Osteoblast (primary cell): ENCODE measurements around the gene ATAD3C. TPM values are rescaled to one million over a fixed set of nuclear protein-coding genes. Genes with fewer than 3 reads are reported as not detected.

Experiments used
- DNase-seq: peaks from one replicate; pipeline ENCODE4 v3.0.0; 2011; ENCODE audit warnings: low spot score, mixed read lengths; ENCODE audit not compliant: insufficient read length; ENCODE audit errors: missing footprints
- H2AFZ ChIP-seq: 2 replicates; pipeline ENCODE4 v1.6.0; 2011; ENCODE audit warnings: mild to moderate bottlenecking, low read length
- H3K27ac ChIP-seq: 2 replicates; pipeline ENCODE4 v1.5.1; 2011; ENCODE audit warnings: mild to moderate bottlenecking, low read depth, low read length, moderate library complexity
- H3K27me3 ChIP-seq: 2 replicates; pipeline ENCODE4 v1.6.0; 2012; ENCODE audit warnings: mild to moderate bottlenecking, control low read depth, inconsistent platforms, low read length, moderate library complexity; ENCODE audit not compliant: insufficient read depth
- H3K36me3 ChIP-seq: 2 replicates; pipeline ENCODE4 v1.5.1; 2011; ENCODE audit warnings: mild to moderate bottlenecking, low read length, control low read depth, moderate library complexity; ENCODE audit not compliant: insufficient read depth
- H3K4me1 ChIP-seq: 2 replicates; pipeline ENCODE4 v1.5.1; 2011; ENCODE audit warnings: mild to moderate bottlenecking, low read length, control low read depth, moderate library complexity; ENCODE audit not compliant: insufficient read depth
- H3K4me2 ChIP-seq: 2 replicates; pipeline ENCODE4 v1.6.0; 2011; ENCODE audit warnings: mild to moderate bottlenecking, low read length; ENCODE audit not compliant: insufficient read depth
- H3K4me3 ChIP-seq: fragments of 200-600 bp; sonication (generic); 3 replicates; pipeline ENCODE4 v1.5.1; 2012; ENCODE audit warnings: mild to moderate bottlenecking, low read length, inconsistent platforms; ENCODE audit not compliant: insufficient read depth
- H3K79me2 ChIP-seq: 2 replicates; pipeline ENCODE4 v1.6.0; 2012; ENCODE audit warnings: mild to moderate bottlenecking, low read length, control low read depth, inconsistent platforms; ENCODE audit not compliant: insufficient read depth
- H3K9me3 ChIP-seq: 2 replicates; pipeline ENCODE4 v1.5.1; 2011; ENCODE audit warnings: low read depth, low read length, control low read depth
- H4K20me1 ChIP-seq: 2 replicates; pipeline ENCODE4 v1.6.0; 2012; ENCODE audit warnings: mild to moderate bottlenecking, low read length, control low read depth; ENCODE audit not compliant: insufficient read depth
- total RNA-seq: library from RNA; depleted of rRNA; stranded (reverse); fragments of >200 nt; gene quantifications from 2 replicates; pipeline ENCODE4 v1.2.3, GENCODE V29; 2012
- TF ChIP-seq, protein P1 (sequence below): IDR thresholded peaks from 2 replicates; pipeline ENCODE4 v1.5.1; 2011; ENCODE audit warnings: mild to moderate bottlenecking, low read depth, low read length, moderate library complexity; ENCODE audit errors: extremely low read depth

Gene ATAD3C
- total RNA-seq, 1 donor: under 0.01 TPM

DNA sequence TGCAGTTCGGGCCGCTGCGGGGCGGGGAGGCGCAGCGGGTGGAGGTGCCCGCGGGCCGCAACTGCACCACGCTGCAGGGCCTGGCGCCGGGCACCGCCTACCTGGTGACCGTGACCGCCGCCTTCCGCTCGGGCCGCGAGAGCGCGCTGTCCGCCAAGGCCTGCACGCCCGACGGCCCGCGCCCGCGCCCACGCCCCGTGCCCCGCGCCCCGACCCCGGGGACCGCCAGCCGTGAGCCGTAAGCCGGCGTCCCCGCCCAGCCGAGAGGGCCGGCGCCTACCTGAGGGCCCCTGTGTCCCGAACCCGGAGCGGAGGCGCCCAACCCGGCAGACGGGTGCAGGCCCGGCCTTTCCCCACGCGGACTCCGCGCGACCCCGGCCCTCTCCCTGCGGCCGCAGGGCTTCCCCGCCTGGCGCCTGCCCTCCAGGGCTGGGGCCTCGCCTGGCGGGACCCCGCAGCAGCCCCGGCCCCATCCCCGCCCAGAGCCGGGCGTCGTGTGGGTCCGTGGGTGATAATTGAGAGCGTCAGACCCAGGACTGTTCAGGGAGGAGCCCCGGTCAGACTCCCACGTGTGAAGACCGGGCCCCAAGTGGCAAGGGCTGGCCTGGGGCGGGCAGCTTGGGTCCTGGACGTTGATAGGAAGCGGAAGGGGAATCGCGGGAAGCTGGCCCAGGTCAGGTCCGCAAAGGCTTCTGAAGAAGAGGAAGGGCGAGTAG, 9.8 kb upstream of the ATAD3C start:
- Histone ChIP-seq H3K4me3 (no peak overlapping the region), H3K4me2 (no peak overlapping the region), H2AFZ (no peak overlapping the region), H3K4me1 (peaks cover 5% of the 10 kb centered on the region), H3K27me3 (peaks cover 11% of the 10 kb centered on the region), H3K79me2 (no peaks in the 10 kb centered on the region), H3K36me3 (no peaks in the 10 kb centered on the region), H4K20me1 (no peaks in the 10 kb centered on the region), H3K9me3 (no peaks in the 10 kb centered on the region), H3K27ac (no peak overlapping the region)
- TF ChIP-seq, protein P1, sequence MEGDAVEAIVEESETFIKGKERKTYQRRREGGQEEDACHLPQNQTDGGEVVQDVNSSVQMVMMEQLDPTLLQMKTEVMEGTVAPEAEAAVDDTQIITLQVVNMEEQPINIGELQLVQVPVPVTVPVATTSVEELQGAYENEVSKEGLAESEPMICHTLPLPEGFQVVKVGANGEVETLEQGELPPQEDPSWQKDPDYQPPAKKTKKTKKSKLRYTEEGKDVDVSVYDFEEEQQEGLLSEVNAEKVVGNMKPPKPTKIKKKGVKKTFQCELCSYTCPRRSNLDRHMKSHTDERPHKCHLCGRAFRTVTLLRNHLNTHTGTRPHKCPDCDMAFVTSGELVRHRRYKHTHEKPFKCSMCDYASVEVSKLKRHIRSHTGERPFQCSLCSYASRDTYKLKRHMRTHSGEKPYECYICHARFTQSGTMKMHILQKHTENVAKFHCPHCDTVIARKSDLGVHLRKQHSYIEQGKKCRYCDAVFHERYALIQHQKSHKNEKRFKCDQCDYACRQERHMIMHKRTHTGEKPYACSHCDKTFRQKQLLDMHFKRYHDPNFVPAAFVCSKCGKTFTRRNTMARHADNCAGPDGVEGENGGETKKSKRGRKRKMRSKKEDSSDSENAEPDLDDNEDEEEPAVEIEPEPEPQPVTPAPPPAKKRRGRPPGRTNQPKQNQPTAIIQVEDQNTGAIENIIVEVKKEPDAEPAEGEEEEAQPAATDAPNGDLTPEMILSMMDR: no peak
- peak; percentile 87 for DNase-seq

DNA sequence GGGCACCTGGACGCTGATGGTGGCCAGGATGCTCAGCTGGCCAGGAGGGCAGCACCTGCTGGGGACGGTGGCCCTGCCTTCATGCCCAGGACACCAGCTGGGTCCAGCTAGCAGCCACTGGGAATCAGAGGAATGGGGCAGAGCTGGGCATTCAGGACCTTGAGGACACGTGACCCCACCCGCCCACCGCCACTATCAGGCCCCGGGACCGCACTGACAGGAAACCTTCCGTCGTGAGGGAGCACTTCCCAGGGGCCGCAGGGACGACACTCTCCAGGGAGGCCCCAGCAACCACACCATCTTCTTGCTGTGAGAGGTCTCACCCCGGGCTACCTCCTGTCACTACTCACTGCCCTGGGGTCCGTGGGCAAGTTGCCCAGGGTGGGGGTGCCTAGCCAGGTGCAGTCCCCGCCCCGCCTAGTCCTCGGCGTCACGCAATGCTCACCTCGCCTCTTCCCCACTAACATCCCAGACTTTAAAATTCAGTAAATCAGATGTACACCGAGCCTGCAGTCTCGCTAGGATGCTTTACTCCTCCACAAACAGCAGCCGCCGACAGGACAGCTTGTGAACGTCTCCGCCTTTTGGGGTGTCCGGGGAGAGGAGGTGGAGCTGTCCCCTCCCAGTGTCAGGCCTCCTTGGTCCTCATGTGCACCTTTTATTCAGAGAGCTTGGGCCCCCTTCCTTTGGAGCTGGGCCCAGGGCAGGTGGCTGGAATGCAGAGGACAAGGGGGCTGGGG, 9.1 kb upstream of the ATAD3C start:
- Histone ChIP-seq H2AFZ (peak overlapping the region; percentile 27), H3K4me2 (peak overlapping the region; percentile 55), H3K27me3 (peaks cover 7% of the 10 kb centered on the region), H3K4me3 (no peak overlapping the region), H3K36me3 (no peaks in the 10 kb centered on the region), H3K27ac (no peak overlapping the region), H3K79me2 (no peaks in the 10 kb centered on the region), H4K20me1 (no peaks in the 10 kb centered on the region), H3K4me1 (peaks cover 5% of the 10 kb centered on the region), H3K9me3 (no peaks in the 10 kb centered on the region)
- TF ChIP-seq, protein P1: no peak
- DNase-seq: peak; percentile 88

DNA sequence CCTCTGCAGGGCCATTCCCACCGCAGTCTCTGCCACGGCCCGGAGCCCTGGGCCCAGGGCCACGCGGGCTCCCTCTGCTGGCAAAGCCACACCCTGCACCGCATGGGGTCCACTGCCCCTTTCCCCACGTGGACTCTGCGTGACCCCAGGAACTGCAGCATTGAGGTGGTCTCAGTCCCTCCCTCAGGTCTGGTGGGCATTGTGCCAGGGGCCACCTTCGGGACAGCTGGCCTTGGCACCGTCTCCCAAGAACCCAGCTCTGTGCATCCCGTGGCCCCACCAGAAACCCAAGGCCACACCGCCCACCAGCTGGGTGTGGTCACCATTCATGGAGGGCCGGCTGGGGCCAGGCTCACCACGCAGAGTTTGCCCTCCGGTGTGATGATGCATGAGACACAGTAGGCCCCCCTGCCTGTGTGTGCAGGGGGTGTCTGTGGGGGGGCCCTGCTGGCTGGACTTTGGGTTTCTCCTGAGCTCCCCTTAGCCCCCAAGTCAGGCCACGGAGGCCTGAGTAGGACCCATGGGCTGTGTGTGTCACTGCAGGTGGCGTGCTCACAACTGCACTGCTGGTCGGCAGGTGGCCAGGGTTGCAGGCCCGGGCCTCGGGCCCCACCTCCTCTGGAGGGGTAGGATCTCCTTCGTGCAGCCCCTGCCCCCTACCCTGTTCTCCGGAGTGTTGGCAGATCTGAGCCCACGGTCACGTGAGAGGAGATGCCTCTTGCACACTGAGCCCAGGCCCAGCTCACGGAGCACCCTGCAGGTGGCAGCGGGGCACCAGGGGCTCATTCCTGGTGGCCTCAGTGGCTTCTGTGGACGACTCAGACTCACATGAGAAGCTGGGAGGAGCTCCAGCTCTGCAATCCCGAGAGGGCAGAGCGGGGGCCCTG, 8.2 kb upstream of the ATAD3C start:
- peak; percentile 100 for DNase-seq
- H3K4me2 ChIP-seq: peak overlapping the region; percentile 55
- TF ChIP-seq, protein P1: peak; percentile 81
- H3K4me1 ChIP-seq: peaks cover 5% of the 10 kb centered on the region
- H3K36me3 ChIP-seq: no peaks in the 10 kb centered on the region
- H3K79me2 ChIP-seq: no peaks in the 10 kb centered on the region
- no peaks in the 10 kb centered on the region for H3K9me3 ChIP-seq
- no peaks in the 10 kb centered on the region for H4K20me1 ChIP-seq
- H3K4me3 ChIP-seq: no peak overlapping the region
- no peak overlapping the region for H3K27ac ChIP-seq
- peak overlapping the region; percentile 62 for H2AFZ ChIP-seq
- peaks cover 3% of the 10 kb centered on the region for H3K27me3 ChIP-seq
